GM12878 (cell line): ENCODE results near the gene LARP7.

ENCODE experiments used
- ASH2L ChIP-seq: fragments of 300-600, 200-600 bp; sonication (generic); IDR thresholded peaks from 2 replicates; pipeline ENCODE4 v1.6.1; 2017; ENCODE audit warnings: low read depth, mild to moderate bottlenecking, borderline replicate concordance
- DPF2 ChIP-seq: fragments of 450-650 bp; IDR thresholded peaks from 2 replicates; pipeline ENCODE4 v1.6.1; 2017; ENCODE audit warnings: mild to moderate bottlenecking
- MTA3 ChIP-seq: IDR thresholded peaks from 2 replicates; pipeline ENCODE4 v1.6.1; 2012; ENCODE audit warnings: low read length, inconsistent platforms, borderline replicate concordance
- NR2F1 ChIP-seq: fragments of 450-650 bp; conservative IDR thresholded peaks from 2 replicates; pipeline ENCODE4 v1.6.1; 2017; ENCODE audit warnings: mild to moderate bottlenecking
- POLR2A ChIP-seq: IDR thresholded peaks from 2 replicates; pipeline ENCODE4 v1.6.1; 2011; ENCODE audit warnings: low read depth, mild to moderate bottlenecking, low read length
- TAF1 ChIP-seq: IDR thresholded peaks from 2 replicates; pipeline ENCODE4 v1.6.1; 2011; ENCODE audit warnings: mild to moderate bottlenecking, low read depth, low read length, borderline replicate concordance
- TF ChIP-seq, protein P1 (sequence below), 3 experiments: IDR thresholded peaks in 2 of 3; conservative IDR thresholded peaks in 1 of 3; 2 replicates each; pipeline ENCODE4 v1.5.1; 2011; ENCODE audit warnings: low read depth in 3 of 3, low read length in 3 of 3, mild to moderate bottlenecking in 3 of 3, control low read depth in 2 of 3, moderate library complexity in 2 of 3, inconsistent platforms in 1 of 3, mixed read lengths in 1 of 3; ENCODE audit not compliant: control insufficient read depth in 2 of 3, insufficient read depth in 1 of 3; ENCODE audit errors: extremely low read depth in 1 of 3
- TF ChIP-seq, protein P2 (sequence below): IDR thresholded peaks from 2 replicates; pipeline ENCODE4 v1.6.1; 2011; ENCODE audit warnings: low read depth, mild to moderate bottlenecking, low read length, moderate library complexity, borderline replicate concordance; ENCODE audit errors: extremely low read depth

- TF ChIP-seq, protein P1, sequence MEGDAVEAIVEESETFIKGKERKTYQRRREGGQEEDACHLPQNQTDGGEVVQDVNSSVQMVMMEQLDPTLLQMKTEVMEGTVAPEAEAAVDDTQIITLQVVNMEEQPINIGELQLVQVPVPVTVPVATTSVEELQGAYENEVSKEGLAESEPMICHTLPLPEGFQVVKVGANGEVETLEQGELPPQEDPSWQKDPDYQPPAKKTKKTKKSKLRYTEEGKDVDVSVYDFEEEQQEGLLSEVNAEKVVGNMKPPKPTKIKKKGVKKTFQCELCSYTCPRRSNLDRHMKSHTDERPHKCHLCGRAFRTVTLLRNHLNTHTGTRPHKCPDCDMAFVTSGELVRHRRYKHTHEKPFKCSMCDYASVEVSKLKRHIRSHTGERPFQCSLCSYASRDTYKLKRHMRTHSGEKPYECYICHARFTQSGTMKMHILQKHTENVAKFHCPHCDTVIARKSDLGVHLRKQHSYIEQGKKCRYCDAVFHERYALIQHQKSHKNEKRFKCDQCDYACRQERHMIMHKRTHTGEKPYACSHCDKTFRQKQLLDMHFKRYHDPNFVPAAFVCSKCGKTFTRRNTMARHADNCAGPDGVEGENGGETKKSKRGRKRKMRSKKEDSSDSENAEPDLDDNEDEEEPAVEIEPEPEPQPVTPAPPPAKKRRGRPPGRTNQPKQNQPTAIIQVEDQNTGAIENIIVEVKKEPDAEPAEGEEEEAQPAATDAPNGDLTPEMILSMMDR (IDR thresholded peaks at IDR 0.05 in 2 of 3, conservative IDR thresholded peaks at IDR 0.05 in 1 of 3; ENCODE audit: control insufficient read depth in 2 of 3, extremely low read depth in 1 of 3, insufficient read depth in 1 of 3, low read depth in 3 of 3, low read length in 3 of 3): no peak
- TF ChIP-seq MTA3 (no peak), POLR2A (no peak), DPF2 (no peak), TAF1 (no peak), ASH2L (no peak), NR2F1 (no peak)
- TF ChIP-seq, protein P2, sequence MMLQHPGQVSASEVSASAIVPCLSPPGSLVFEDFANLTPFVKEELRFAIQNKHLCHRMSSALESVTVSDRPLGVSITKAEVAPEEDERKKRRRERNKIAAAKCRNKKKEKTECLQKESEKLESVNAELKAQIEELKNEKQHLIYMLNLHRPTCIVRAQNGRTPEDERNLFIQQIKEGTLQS: no peak
Measured at GRCh38 chr4:112655270-112655669, 18.3 kb downstream of the LARP7 start.
